Activated naive CD4-positive, alpha-beta T cell treated with anti-CD3 and anti-CD28 coated beads, Interleukin-2, amount 50 U/mL, for 24 hours (primary cell): ENCODE measurements around the gene PRKAA2.
"Not testable (repeated sequence)": the region's sequence is repeated elsewhere in the genome, so short reads cannot be mapped to it uniquely, and the experiment has no call there.

Experiments
- H3K27ac Mint-ChIP-seq: one replicate; pipeline ENCODE4 v1.8.0; 2021; ENCODE audit warnings: mild to moderate bottlenecking, mixed read lengths
- H3K27me3 Mint-ChIP-seq: one replicate; pipeline ENCODE4 v1.8.0; 2021; ENCODE audit warnings: mixed read lengths
- H3K36me3 Mint-ChIP-seq: one replicate; pipeline ENCODE4 v1.8.0; 2021; ENCODE audit warnings: mixed read lengths
- H3K4me1 Mint-ChIP-seq: one replicate; pipeline ENCODE4 v1.8.0; 2021; ENCODE audit warnings: mixed read lengths
- H3K4me3 Mint-ChIP-seq: one replicate; pipeline ENCODE4 v1.8.0; 2021; ENCODE audit warnings: mild to moderate bottlenecking, mixed read lengths
- H3K9me3 Mint-ChIP-seq: one replicate; pipeline ENCODE4 v1.8.0; 2021; ENCODE audit warnings: mixed read lengths

Gene PRKAA2

DNA sequence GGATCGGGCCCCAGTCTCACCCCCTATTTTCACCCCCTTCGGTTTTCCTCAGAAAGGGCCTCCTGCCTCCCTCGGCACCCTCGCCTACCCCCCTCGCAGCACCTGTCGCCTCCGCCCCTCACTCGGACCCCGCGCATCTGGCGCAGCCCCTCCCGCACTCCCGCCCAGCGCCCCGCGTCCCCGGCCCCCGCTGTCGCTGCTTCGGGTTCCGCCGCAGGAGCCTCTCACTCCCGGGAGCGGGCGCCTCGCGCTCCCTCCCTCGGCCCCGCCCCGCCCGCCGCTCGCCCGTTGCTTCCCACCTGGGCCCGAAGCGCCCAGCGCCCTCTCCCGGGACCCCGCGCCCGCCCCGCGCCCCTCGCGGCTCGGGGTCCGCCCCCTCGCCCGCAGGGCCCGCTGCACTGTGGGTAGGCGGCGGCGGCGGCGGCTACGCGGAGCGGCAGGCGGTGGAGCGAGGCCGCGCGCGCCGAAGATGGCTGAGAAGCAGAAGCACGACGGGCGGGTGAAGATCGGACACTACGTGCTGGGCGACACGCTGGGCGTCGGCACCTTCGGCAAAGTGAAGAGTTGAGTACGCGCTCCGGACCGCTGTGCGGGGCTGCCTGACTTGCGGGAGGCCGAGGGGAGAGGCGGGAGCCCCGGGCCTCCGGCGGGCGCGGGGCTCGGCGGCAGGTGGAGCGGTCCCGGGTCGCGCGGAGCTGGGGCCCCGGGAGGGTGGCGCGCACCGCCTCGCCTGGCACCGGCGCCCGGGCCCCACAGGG lies at the start of gene PRKAA2:
Gene PRKAA2, plus strand, starts transcription at position 396 of the 758 bp plus-strand sequence. Its CDS starts 74 bp downstream, at position 470.
- Mint-ChIP-seq H3K4me1 (peaks cover 6% of the 10 kb centered on the region), H3K27me3 (peaks cover 46% of the 10 kb centered on the region), H3K27ac (no peak within 1 kb of the TSS), H3K36me3 (peaks cover 2% of the 10 kb centered on the region), H3K4me3 (peak within 1 kb of the TSS; percentile 52), H3K9me3 (no peaks in the 10 kb centered on the region)

DNA sequence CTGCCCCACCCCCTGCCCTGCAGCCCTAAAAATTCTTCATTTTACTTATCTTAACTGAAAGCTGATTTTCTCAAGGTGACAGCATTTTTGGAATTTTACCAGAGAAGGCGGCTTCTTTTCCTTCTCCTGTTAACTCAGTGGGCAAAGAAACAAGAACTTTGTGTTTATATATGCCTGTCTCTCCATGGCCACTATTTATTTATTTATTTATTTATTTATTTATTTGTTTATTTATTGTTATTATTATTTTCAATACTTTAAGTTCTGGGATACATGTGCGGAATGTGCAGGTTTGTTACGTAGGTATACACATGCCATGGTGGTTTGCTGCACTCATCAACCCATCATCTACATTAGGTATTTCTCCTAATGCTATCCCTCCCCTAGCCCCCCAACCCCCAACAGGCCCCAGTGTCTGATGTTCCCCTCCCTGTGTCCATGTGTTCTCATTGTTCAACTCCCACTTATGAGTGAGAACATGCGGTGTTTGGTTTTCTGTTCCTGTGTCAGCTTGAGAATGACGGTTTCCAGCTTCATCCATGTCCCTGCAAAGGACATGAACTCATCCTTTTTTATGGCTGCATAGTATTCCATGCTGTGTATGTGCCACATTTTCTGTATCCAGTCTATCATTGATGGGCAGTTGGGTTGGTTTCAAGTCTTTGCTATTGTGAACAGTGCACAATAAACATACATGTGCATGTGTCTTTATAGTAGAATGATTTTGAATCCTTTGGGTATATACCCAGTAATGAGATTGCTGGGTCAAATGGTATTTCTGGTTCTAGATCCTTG lies 49.5 kb upstream of the PRKAA2 start:
- not testable (repeated sequence) for H3K36me3 Mint-ChIP-seq, H3K4me1 Mint-ChIP-seq, H3K4me3 Mint-ChIP-seq, H3K27ac Mint-ChIP-seq, H3K27me3 Mint-ChIP-seq
- H3K9me3 Mint-ChIP-seq = peaks cover 21% of the 10 kb centered on the region

DNA sequence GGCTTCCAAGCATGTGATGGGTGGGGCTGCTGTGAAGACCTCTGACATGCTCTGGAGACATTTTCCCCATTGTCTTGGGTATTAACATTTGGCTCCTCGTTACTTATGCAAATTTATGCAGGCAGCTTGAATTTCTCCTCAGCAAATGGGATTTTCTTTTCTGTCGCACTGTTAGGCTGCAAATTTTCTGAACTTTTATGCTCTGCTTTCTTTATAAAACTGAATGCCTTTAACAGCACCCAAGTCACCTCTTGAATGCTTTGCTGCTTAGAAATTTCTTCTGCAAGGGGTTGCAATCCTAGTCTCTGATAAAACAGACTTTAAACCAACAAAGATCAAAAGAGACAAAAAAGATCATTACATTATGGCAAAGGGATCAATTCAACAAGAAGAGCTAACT lies 35.0 kb upstream of the PRKAA2 start:
- not testable (repeated sequence) for H3K4me1 Mint-ChIP-seq, H3K9me3 Mint-ChIP-seq, H3K27ac Mint-ChIP-seq, H3K27me3 Mint-ChIP-seq, H3K36me3 Mint-ChIP-seq, H3K4me3 Mint-ChIP-seq

DNA sequence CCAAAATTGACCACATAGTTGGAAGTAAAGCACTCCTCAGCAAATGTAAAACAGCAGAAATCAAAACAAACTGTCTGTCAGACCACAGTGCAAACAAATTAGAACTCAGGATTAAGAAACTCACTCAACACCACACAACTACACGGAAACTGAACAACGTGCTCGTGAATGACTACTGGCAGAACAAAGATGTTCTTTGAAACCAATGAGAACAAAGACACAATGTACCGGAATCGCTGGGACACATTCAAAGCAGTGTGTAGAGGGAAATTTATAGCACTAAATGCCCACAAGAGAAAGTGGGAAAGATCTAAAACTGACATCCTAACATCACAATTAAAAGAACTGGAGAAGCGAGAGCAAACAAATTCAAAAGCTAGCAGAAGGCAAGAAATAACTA lies 34.3 kb upstream of the PRKAA2 start:
- not testable (repeated sequence) for H3K36me3 Mint-ChIP-seq, H3K27ac Mint-ChIP-seq, H3K27me3 Mint-ChIP-seq, H3K4me3 Mint-ChIP-seq, H3K9me3 Mint-ChIP-seq, H3K4me1 Mint-ChIP-seq

DNA sequence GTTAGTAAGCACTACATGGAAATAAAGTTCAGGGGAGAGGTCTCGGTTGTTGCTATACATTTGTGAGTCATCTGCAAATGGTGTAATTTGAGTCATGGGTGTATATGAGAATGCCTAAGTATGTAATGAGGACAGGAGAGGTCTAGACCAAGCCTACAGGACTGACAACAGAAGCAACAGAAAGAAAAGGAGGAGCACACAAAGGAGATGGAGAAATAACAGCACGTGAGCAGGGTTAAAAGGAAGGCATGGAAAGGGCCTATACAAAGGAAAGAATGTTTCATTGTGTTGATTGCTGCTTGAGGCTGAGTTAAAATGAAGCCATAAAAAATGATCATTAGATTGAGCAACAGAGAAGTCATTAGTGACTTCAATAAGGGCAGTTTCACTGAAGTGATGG lies 28.0 kb upstream of the PRKAA2 start:
- Mint-ChIP-seq H3K36me3 (no peaks in the 10 kb centered on the region), H3K4me1 (no peaks in the 10 kb centered on the region)

DNA sequence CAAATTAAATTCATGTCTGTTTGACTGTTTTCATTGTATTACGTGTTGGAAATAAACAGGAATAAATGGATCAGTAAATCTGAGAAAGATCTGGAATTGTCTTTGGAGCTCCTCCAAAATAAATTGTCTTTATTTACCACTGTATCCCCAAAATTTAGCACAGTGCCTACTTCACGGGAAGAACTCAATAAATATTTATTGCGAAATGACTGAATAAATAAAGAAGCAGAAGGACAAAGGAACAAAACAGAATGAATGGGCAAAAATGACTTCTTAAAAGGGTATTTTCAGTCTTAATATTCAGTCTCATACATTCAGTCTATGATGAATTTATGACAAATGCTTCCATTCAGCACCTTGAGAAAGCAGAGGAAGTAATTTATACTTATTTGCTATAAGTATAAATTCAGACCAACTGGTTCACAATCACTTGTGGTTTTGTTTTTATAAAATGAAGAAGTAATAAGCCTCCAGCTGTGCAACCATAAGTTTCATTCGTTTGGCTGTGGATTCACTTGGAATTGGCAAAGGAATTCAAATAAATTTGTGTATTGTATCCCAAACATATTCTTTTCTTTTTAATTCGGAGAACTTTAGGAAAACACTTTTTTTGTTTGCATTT lies 19.2 kb upstream of the PRKAA2 start:
- no peaks in the 10 kb centered on the region for H3K36me3 Mint-ChIP-seq
- H3K4me3 Mint-ChIP-seq = no peak overlapping the region
- no peak overlapping the region for H3K27ac Mint-ChIP-seq
- peaks cover 7% of the 10 kb centered on the region for H3K27me3 Mint-ChIP-seq
- H3K9me3 Mint-ChIP-seq = no peaks in the 10 kb centered on the region
- no peaks in the 10 kb centered on the region for H3K4me1 Mint-ChIP-seq

More for the DNA sequence above, 28.0 kb upstream of the PRKAA2 start:
- H3K27me3 Mint-ChIP-seq = peaks cover 2% of the 10 kb centered on the region
- H3K9me3 Mint-ChIP-seq = no peaks in the 10 kb centered on the region
- H3K4me3 Mint-ChIP-seq = no peak overlapping the region
- H3K27ac Mint-ChIP-seq = no peak overlapping the region

DNA sequence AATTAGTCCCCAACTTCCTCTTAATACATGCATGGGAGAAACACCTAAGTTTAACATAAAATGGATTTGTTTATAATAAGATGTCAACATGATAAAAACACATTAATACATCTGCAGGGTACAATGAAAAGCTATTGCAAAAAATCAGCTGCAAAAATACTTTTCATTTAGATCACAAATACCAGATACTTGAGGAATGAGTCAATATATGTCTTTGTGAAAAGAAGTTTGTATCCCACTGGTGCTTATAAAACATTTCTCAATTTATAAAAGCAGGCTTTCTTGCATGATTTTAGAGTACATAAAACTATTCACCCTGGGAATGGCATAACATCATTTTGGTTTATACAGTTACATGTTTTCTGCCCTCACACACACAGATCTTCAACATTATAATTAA lies 18.6 kb upstream of the PRKAA2 start:
- no peaks in the 10 kb centered on the region for H3K4me1 Mint-ChIP-seq
- no peak overlapping the region for H3K27ac Mint-ChIP-seq
- no peak overlapping the region for H3K4me3 Mint-ChIP-seq
- peaks cover 7% of the 10 kb centered on the region for H3K27me3 Mint-ChIP-seq
- no peaks in the 10 kb centered on the region for H3K36me3 Mint-ChIP-seq
- H3K9me3 Mint-ChIP-seq = no peaks in the 10 kb centered on the region

DNA sequence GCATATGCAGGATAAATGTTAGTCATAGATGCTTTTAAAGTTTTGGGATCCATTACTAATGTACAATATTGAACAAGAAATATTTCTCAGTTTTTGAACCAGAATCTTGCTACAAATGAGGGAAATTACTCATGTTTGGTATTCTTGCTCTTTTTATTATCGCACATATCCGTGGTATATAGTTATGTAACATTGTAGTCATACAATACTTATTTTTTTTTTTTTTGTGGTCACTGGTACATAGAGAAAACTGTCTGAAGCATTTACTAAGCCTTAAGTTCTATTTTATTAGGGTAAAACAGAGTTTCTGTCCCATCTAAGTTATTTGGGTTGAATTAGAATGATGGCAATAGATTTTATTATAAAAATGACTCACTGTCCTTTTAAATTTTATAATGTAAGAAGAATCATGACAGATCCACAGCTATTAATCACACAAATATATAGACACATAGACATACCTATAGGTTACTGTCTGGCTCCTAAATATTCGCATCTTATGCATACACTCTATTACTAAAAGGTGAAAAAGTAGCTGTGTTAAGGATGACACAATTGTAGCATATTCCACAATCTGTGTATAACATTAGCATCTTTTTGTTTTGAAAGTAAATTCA lies 18.0 kb upstream of the PRKAA2 start:
- Mint-ChIP-seq H3K9me3 (no peaks in the 10 kb centered on the region), H3K4me3 (no peak overlapping the region), H3K27me3 (peaks cover 7% of the 10 kb centered on the region), H3K27ac (no peak overlapping the region), H3K4me1 (no peaks in the 10 kb centered on the region), H3K36me3 (no peaks in the 10 kb centered on the region)

DNA sequence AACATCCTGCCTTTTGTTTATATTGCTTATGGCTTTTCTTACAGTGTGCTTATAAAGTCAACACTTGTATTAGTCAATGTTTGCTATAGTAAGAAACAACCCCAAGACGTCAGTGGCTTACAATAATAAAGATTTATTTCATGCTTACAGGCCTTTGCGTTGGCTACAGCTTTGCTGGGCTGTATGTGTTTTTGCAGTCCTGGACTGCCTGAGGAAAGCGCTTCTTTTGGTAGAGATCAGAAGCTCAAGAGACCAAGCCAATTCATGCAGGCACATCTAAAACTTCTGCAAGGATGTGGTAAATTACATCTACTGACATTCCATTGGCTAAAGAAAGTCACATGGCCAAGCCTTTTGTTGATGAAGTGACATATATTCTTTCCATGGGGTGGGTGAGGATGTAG lies 17.5 kb upstream of the PRKAA2 start:
- Mint-ChIP-seq H3K27ac (no peak overlapping the region), H3K27me3 (peaks cover 7% of the 10 kb centered on the region), H3K9me3 (no peaks in the 10 kb centered on the region), H3K4me1 (no peaks in the 10 kb centered on the region), H3K36me3 (no peaks in the 10 kb centered on the region), H3K4me3 (no peak overlapping the region)

DNA sequence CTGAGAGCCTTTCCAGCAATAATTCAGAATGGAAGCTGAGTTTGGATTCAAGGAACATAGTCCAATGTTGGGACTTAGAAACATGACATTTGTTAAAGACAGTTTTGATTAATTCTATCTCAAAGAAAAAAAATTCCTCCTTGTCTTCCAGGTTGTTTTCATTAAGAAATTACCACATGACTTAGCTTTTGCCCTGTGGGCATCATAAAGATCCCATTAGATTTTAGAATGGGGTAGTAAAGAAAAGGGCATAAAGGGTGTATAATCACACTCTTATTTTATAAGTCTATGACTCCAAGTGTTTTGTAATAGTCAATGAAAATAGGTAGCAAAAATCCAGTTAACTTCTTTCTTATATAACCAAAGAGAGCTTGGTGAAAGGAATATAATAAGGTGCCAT lies 14.3 kb upstream of the PRKAA2 start:
- Mint-ChIP-seq H3K27ac (no peak overlapping the region), H3K4me1 (no peaks in the 10 kb centered on the region), H3K9me3 (no peaks in the 10 kb centered on the region), H3K4me3 (no peak overlapping the region), H3K27me3 (peaks cover 3% of the 10 kb centered on the region), H3K36me3 (no peaks in the 10 kb centered on the region)

DNA sequence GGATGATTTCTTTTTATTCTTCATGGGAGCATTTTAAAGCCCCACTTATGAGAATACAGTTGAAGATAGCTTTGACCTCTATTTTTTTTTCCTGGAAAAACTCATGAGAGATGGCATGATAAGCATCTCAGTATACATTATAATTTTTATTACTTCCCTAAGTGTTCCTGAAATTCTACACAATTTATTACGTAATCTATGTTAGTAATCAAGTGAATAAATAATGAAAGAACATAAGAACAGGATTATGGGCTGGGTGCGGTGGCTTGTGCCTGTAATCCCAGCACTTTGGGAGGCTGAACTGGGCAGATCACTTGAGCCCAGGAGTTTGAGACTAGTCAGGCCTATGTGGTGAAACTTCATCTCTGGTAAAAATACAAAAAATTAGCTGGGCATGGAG lies 13.2 kb upstream of the PRKAA2 start:
- H3K4me3 Mint-ChIP-seq = no peak overlapping the region
- H3K9me3 Mint-ChIP-seq = no peaks in the 10 kb centered on the region
- H3K27ac Mint-ChIP-seq = no peak overlapping the region
- H3K36me3 Mint-ChIP-seq = no peaks in the 10 kb centered on the region
- no peaks in the 10 kb centered on the region for H3K4me1 Mint-ChIP-seq
- H3K27me3 Mint-ChIP-seq = no peaks in the 10 kb centered on the region

DNA sequence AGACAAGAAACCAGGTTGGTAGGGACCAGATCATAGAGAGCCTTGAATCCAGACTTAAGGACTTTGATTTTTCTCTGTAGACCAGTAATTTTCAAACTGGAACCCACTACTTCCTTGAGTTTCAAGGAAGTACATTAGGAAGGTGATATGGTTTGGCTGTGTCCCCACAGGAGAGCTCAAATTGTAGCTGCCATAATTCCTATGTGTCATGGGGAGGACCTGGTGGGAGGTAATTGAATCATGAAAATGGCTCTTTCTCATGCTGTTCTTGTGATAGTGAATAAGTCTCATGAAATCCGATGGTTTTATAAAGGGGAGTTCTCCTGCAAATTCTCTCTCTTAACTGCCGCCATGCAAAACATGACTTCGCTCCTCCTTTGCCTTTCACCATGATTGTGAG lies 10.1 kb upstream of the PRKAA2 start:
- Mint-ChIP-seq H3K9me3 (no peaks in the 10 kb centered on the region), H3K4me3 (no peak overlapping the region), H3K36me3 (no peaks in the 10 kb centered on the region), H3K4me1 (no peaks in the 10 kb centered on the region), H3K27ac (no peak overlapping the region), H3K27me3 (no peaks in the 10 kb centered on the region)

DNA sequence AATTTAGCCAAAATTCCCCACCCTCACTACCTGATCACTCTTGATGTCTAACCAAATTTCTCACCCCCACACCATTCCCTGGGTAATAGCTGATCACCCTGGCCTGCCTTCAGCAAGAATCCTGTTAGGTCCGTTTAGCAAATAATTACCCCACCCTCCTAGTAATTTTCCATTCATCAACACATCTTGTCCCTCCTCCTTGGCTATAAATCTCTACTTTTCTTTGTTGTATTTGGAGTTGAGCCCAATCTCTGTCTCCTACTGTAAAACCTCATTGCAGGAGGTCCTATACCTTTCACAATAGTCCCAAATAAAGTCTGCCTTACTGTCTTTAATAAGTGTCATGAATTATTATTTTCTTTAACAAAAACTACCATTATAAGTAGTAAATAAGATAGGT lies 6.9 kb upstream of the PRKAA2 start:
- Mint-ChIP-seq H3K4me3 (no peak overlapping the region), H3K27ac (no peak overlapping the region), H3K9me3 (no peaks in the 10 kb centered on the region), H3K36me3 (no peaks in the 10 kb centered on the region), H3K27me3 (peaks cover 14% of the 10 kb centered on the region), H3K4me1 (no peaks in the 10 kb centered on the region)

DNA sequence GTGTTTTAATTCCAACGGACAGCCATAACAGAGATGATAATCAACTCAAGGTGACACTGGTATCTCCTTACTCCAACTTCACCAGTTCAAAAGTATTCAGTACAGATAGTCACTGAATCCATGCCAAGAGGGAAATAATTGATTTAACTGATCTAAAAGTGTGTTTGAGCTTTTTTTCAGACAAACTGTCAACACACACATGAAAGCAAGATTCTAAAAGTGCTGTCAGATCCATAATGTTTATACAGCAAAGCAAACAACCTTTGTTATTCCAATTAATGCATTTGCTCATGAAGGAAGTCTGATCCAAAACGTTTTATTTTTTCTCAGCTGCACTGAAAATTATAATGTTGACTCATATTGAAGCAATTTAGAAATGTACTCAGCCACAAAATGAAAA lies 5.9 kb upstream of the PRKAA2 start:
- Mint-ChIP-seq H3K27ac (no peak overlapping the region), H3K36me3 (no peaks in the 10 kb centered on the region), H3K27me3 (peaks cover 17% of the 10 kb centered on the region), H3K4me1 (peaks cover 1% of the 10 kb centered on the region), H3K4me3 (no peak overlapping the region), H3K9me3 (no peaks in the 10 kb centered on the region)

DNA sequence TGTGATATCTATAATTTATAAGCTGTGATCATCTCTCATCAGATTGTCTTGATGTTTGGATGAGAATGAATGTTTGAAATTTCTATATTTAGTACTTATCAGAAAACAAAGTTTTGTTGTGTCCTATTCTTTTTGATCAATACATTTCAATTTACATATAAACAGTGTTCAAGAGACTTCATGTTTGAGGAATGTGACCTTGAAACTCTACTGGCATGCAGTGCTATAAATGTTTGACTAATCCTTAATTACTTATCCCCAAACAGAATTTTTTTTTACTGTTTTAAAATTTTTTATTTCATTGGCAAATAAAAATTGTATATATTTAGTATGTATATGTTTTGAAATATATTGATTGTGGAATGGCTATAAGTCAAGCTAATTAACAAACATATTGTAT lies 1.5 kb upstream of the PRKAA2 start:
- no peaks in the 10 kb centered on the region for H3K9me3 Mint-ChIP-seq
- no peak overlapping the region for H3K4me3 Mint-ChIP-seq
- H3K27me3 Mint-ChIP-seq = peaks cover 45% of the 10 kb centered on the region
- H3K27ac Mint-ChIP-seq = no peak overlapping the region
- H3K36me3 Mint-ChIP-seq = peaks cover 2% of the 10 kb centered on the region
- peaks cover 6% of the 10 kb centered on the region for H3K4me1 Mint-ChIP-seq
